NCI-H345 (cell line): ENCODE measurements around the gene PPA2.
A peak's percentile ranks its signal among the peaks of the same experiment; 100 is the strongest.
"Not testable (repeated sequence)": the region's sequence is repeated elsewhere in the genome, so short reads cannot be mapped to it uniquely, and the experiment has no call there.

ENCODE experiments used
- DNase-seq: peaks from one replicate; lab custom pipeline; 2025; lab: John Stamatoyannopoulos, UW

PPA2 gene

GRCh38 chr4:105458541-105458940 lies 15.3 kb downstream of the PPA2 start:
- not testable (repeated sequence) for DNase-seq

- DNase-seq = no peak
These were observed 15.9 kb downstream of the PPA2 start for GRCh38 chr4:105458001-105458400.

- no peak for DNase-seq
These were observed 17.9 kb downstream of the PPA2 start for GRCh38 chr4:105455998-105456397.

- DNase-seq = no peak
These were observed 18.7 kb downstream of the PPA2 start for GRCh38 chr4:105455182-105455581.

- no peak for DNase-seq
These were observed 20.2 kb downstream of the PPA2 start for GRCh38 chr4:105453550-105454205.

- DNase-seq = peak; percentile 64
These were observed 22.5 kb downstream of the PPA2 start for GRCh38 chr4:105451346-105451745.

GRCh38 chr4:105440890-105441289 lies 33.0 kb downstream of the PPA2 start:
- DNase-seq = no peak

GRCh38 chr4:105437637-105438036 lies 36.2 kb downstream of the PPA2 start:
- no peak for DNase-seq

GRCh38 chr4:105436414-105436813 lies 37.4 kb downstream of the PPA2 start:
- DNase-seq = no peak

- DNase-seq = no peak
These were observed 38.9 kb downstream of the PPA2 start for GRCh38 chr4:105434940-105435339.

- peak; percentile 27 for DNase-seq
These were observed 40.4 kb downstream of the PPA2 start for GRCh38 chr4:105433421-105433820.

- no peak for DNase-seq
These were observed 41.4 kb downstream of the PPA2 start for GRCh38 chr4:105432438-105432837.

GRCh38 chr4:105430811-105431210 lies 43.1 kb downstream of the PPA2 start:
- no peak for DNase-seq

GRCh38 chr4:105426187-105426897 lies 47.5 kb downstream of the PPA2 start:
- no peak for DNase-seq

GRCh38 chr4:105422207-105422920 lies 51.5 kb downstream of the PPA2 start:
- DNase-seq = no peak

- no peak for DNase-seq
These were observed 56.2 kb downstream of the PPA2 start for GRCh38 chr4:105417624-105418023.

GRCh38 chr4:105415281-105415744 lies 58.5 kb downstream of the PPA2 start:
- DNase-seq = no peak

GRCh38 chr4:105414316-105414715 lies 59.5 kb downstream of the PPA2 start:
- DNase-seq = no peak

GRCh38 chr4:105409135-105409534 lies 64.7 kb downstream of the PPA2 start:
- not testable (repeated sequence) for DNase-seq

GRCh38 chr4:105400901-105401677 lies 72.8 kb downstream of the PPA2 start:
- no peak for DNase-seq

- DNase-seq = no peak
These were observed 74.2 kb downstream of the PPA2 start for GRCh38 chr4:105399532-105400161.

GRCh38 chr4:105392858-105393257 lies 81.0 kb downstream of the PPA2 start:
- DNase-seq = no peak
